ENCODE results near the gene LIN9. TPM values are rescaled to one million over a fixed set of nuclear protein-coding genes. Genes with fewer than 3 reads are reported as not detected.

The LIN9 gene
- total RNA-seq, 4 donors from 2014 or later = 3.6 to 5.9 (median 4.4) TPM

DNA sequence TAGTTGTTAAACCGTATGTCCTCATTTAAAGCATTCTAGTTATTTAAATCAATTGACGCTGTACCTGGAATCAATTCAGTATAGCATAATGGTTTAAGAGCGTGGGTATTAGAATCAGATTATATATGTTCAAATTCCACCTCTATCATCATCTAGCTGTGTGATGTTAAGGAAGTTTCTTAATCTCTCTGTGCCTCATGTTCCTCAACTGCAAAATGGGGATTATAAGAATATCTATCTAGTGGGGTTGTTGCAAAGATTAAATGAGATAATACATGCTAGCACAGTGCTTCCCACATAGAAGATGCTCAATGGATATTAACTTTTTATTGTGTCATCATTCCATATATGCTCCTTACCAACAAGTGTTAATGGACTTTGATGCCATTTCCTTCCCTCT, 69.5 kb downstream of the LIN9 start:
- H3K27me3 ChIP-seq = no peaks in the 10 kb centered on the region

DNA sequence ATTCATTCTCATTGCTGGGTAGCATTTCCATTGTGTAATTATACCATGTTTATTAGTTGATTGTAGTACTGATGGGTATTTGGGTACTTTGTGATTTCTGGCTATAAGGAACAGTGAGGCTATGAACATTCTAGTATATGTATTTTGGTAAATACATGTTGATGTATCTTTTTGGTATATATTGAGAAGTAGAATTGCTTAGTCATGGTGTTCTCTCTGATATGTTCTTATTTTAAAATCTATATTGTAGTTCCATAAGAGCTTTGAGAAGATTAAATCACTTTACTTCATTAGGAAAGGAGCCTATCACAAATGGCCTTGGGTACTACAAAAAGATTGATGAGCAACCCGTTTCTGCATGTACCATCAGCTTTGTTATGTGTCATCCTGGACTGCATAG, 72.1 kb downstream of the LIN9 start:
- DNase-seq (ENCODE audit: low spot score in 2 of 2) = no peak
- no peaks in the 10 kb centered on the region for H3K4me1 ChIP-seq
- 85% methylated on average over 1 of the region's 1 CpG for WGBS
- TF ChIP-seq CTCF (IDR thresholded peaks at IDR 0.05) (no peak), POLR2A (IDR thresholded peaks at IDR 0.05) (no peak), POLR2AphosphoS5 (IDR thresholded peaks at IDR 0.05) (no peak), EP300 (IDR thresholded peaks at IDR 0.05) (no peak)
- no peak overlapping the region for H3K27ac ChIP-seq
- H3K4me3 ChIP-seq = no peak overlapping the region
- no peaks in the 10 kb centered on the region for H3K27me3 ChIP-seq
- no peaks in the 10 kb centered on the region for H3K9me3 ChIP-seq
- peaks cover 13% of the 10 kb centered on the region for H3K36me3 ChIP-seq

More for the DNA sequence above, 69.5 kb downstream of the LIN9 start:
- Histone ChIP-seq H3K36me3 (peaks cover 8% of the 10 kb centered on the region), H3K4me3 (no peak overlapping the region), H3K4me1 (no peaks in the 10 kb centered on the region), H3K9me3 (no peaks in the 10 kb centered on the region), H3K27ac (no peak overlapping the region)
- WGBS = 97% methylated on average over 3 of the region's 3 CpGs
- TF ChIP-seq CTCF (IDR thresholded peaks at IDR 0.05) (no peak), EP300 (IDR thresholded peaks at IDR 0.05) (no peak), POLR2AphosphoS5 (IDR thresholded peaks at IDR 0.05) (no peak), POLR2A (IDR thresholded peaks at IDR 0.05) (no peak)
- DNase-seq (ENCODE audit: low spot score in 2 of 2) = no peak

GRCh38 chr1:226233806-226234205, 75.2 kb downstream of the LIN9 start:
- no peaks in the 10 kb centered on the region for H3K9me3 ChIP-seq
- no peak overlapping the region for H3K27ac ChIP-seq
- no peaks in the 10 kb centered on the region for H3K4me1 ChIP-seq
- H3K27me3 ChIP-seq = no peaks in the 10 kb centered on the region
- 95% methylated on average over 3 of the region's 3 CpGs for WGBS
- no peak for DNase-seq (ENCODE audit: low spot score in 2 of 2)
- H3K36me3 ChIP-seq = peaks cover 16% of the 10 kb centered on the region
- TF ChIP-seq EP300 (IDR thresholded peaks at IDR 0.05) (no peak), POLR2A (IDR thresholded peaks at IDR 0.05) (no peak), POLR2AphosphoS5 (IDR thresholded peaks at IDR 0.05) (no peak), CTCF (IDR thresholded peaks at IDR 0.05) (no peak)
- no peak overlapping the region for H3K4me3 ChIP-seq

GRCh38 chr1:226233293-226233692, 75.7 kb downstream of the LIN9 start:
- Histone ChIP-seq H3K27ac (no peak overlapping the region), H3K27me3 (no peaks in the 10 kb centered on the region), H3K4me1 (no peaks in the 10 kb centered on the region), H3K4me3 (no peak overlapping the region), H3K36me3 (peaks cover 16% of the 10 kb centered on the region), H3K9me3 (no peaks in the 10 kb centered on the region)
- DNase-seq (ENCODE audit: low spot score in 2 of 2) = no peak
- 89% methylated on average over 6 of the region's 6 CpGs for WGBS
- TF ChIP-seq EP300 (IDR thresholded peaks at IDR 0.05) = no peak
- TF ChIP-seq POLR2AphosphoS5 (IDR thresholded peaks at IDR 0.05) = no peak
- TF ChIP-seq CTCF (IDR thresholded peaks at IDR 0.05) = no peak
- TF ChIP-seq POLR2A (IDR thresholded peaks at IDR 0.05) = no peak

DNA sequence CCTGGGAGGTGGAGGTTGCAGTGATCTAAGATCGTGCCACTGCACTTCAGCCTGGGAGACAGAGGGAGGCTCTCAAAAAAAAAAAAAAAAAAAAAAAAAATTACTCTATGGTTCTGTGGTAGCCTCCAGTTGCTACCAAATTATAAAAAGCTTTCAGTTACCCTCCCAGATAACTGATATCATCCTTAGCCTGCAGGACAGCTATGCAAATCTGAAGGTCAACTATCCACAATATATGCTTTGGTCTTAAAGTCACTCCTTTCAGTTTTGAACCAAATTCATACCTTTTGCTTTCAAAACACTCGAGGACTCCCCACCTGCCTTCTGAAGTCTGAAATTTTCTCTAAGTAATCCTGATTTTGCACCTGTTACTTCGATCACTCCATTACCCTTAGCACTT, 82.4 kb downstream of the LIN9 start:
- TF ChIP-seq POLR2A (IDR thresholded peaks at IDR 0.05) (no peak), POLR2AphosphoS5 (IDR thresholded peaks at IDR 0.05) (no peak), CTCF (IDR thresholded peaks at IDR 0.05) (no peak), EP300 (IDR thresholded peaks at IDR 0.05) (no peak)
- Histone ChIP-seq H3K9me3 (no peaks in the 10 kb centered on the region), H3K27me3 (peaks cover 26% of the 10 kb centered on the region), H3K4me1 (peaks cover 12% of the 10 kb centered on the region), H3K27ac (no peak overlapping the region), H3K36me3 (peaks cover 3% of the 10 kb centered on the region), H3K4me3 (no peak overlapping the region)
- 97% methylated on average over 3 of the region's 3 CpGs for WGBS
- DNase-seq (ENCODE audit: low spot score in 2 of 2) = no peak

All from suprapubic skin (tissue), 4 donors.